PFSK-1 (cell line): ENCODE measurements around the gene TMEM207.

Source experiments
- FOXP2 ChIP-seq: optimal IDR thresholded peaks from 2 replicates; pipeline ENCODE3; 2011; ENCODE audit warnings: borderline replicate concordance, control low read depth, inconsistent platforms; ENCODE audit not compliant: insufficient read depth; ENCODE audit errors: extremely low read length, extremely low read depth
- POLR2AphosphoS5 ChIP-seq: IDR thresholded peaks from 2 replicates; pipeline ENCODE4 v1.6.1; 2012; ENCODE audit warnings: low read depth, mild to moderate bottlenecking, control low read depth, low read length, moderate library complexity
- SIN3A ChIP-seq: IDR thresholded peaks from 2 replicates; pipeline ENCODE4 v1.6.1; 2012; ENCODE audit warnings: mild to moderate bottlenecking, low read length, moderate library complexity, borderline replicate concordance; ENCODE audit not compliant: insufficient read depth
- TAF1 ChIP-seq: IDR thresholded peaks from 2 replicates; pipeline ENCODE4 v1.6.1; 2012; ENCODE audit warnings: low read length, control low read depth, borderline replicate concordance; ENCODE audit not compliant: insufficient read depth
- TF ChIP-seq, protein P1 (sequence below), 2 experiments: IDR thresholded peaks; 2 replicates each; pipeline versions ENCODE4 v1.6.1 to v1.8.0; 2011 to 2012; ENCODE audit warnings: low read depth in 2 of 2, low read length in 2 of 2, control low read depth in 1 of 2, inconsistent platforms in 1 of 2, mild to moderate bottlenecking in 1 of 2, moderate library complexity in 1 of 2; ENCODE audit not compliant: insufficient read depth in 1 of 2

DNA sequence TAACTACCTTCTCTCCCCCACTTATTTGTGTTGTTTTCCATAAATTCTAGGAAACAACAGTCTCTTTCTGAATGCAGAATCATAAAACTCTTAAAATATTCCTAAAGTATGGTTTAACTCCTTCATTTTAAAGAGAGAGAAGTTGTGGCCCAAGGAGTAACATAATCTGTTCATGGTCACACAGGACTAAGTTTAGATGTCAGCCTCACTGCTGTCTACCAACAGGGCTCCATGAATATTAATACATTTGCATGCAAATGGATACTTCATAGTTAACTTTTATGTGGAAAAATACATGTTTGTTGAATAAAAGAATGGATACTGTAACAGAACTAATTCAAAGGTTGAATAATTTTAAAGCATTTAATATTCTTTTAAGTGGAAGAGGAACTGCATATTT, 45.7 kb upstream of the TMEM207 start:
- no peak for TF ChIP-seq SIN3A
- TF ChIP-seq, protein P1, sequence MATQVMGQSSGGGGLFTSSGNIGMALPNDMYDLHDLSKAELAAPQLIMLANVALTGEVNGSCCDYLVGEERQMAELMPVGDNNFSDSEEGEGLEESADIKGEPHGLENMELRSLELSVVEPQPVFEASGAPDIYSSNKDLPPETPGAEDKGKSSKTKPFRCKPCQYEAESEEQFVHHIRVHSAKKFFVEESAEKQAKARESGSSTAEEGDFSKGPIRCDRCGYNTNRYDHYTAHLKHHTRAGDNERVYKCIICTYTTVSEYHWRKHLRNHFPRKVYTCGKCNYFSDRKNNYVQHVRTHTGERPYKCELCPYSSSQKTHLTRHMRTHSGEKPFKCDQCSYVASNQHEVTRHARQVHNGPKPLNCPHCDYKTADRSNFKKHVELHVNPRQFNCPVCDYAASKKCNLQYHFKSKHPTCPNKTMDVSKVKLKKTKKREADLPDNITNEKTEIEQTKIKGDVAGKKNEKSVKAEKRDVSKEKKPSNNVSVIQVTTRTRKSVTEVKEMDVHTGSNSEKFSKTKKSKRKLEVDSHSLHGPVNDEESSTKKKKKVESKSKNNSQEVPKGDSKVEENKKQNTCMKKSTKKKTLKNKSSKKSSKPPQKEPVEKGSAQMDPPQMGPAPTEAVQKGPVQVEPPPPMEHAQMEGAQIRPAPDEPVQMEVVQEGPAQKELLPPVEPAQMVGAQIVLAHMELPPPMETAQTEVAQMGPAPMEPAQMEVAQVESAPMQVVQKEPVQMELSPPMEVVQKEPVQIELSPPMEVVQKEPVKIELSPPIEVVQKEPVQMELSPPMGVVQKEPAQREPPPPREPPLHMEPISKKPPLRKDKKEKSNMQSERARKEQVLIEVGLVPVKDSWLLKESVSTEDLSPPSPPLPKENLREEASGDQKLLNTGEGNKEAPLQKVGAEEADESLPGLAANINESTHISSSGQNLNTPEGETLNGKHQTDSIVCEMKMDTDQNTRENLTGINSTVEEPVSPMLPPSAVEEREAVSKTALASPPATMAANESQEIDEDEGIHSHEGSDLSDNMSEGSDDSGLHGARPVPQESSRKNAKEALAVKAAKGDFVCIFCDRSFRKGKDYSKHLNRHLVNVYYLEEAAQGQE (IDR thresholded peaks at IDR 0.05; ENCODE audit: insufficient read depth in 1 of 2, low read depth in 2 of 2, low read length in 2 of 2) = no peak
- TF ChIP-seq TAF1 = no peak
- TF ChIP-seq POLR2AphosphoS5 = no peak
- TF ChIP-seq FOXP2 = no peak
